Fibroblast of lung (primary cell): ENCODE data around the gene EEF2. TPM values are rescaled to one million over a fixed set of nuclear protein-coding genes. Genes with fewer than 3 reads are reported as not detected.
A peak's percentile ranks its signal among the peaks of the same experiment; 100 is the strongest.
"Not testable (repeated sequence)": the region's sequence is repeated elsewhere in the genome, so short reads cannot be mapped to it uniquely, and the experiment has no call there.

Experiments used
- DNase-seq, 2 donors: peaks; one replicate each; pipeline versions ENCODE4 v3.0.0 to v3.0.0-alpha.2; 2010; ENCODE audit warnings: low read depth in 2 of 2
- H2AFZ ChIP-seq: 2 replicates; pipeline ENCODE4 v1.5.1; 2012; ENCODE audit warnings: low read length, control low read depth, inconsistent platforms
- H3K27ac ChIP-seq: 2 replicates; pipeline ENCODE4 v1.5.1; 2011; ENCODE audit warnings: low read length, control low read depth; ENCODE audit not compliant: insufficient read depth
- H3K27me3 ChIP-seq: 2 replicates; pipeline ENCODE4 v1.5.1; 2011; ENCODE audit warnings: mild to moderate bottlenecking, low read length; ENCODE audit not compliant: control insufficient read depth, insufficient read depth
- H3K36me3 ChIP-seq: 2 replicates; pipeline ENCODE4 v1.5.1; 2011; ENCODE audit warnings: low read length; ENCODE audit not compliant: control insufficient read depth, insufficient read depth
- H3K4me1 ChIP-seq: 2 replicates; pipeline ENCODE4 v1.5.1; 2011; ENCODE audit warnings: low read length; ENCODE audit not compliant: control insufficient read depth, insufficient read depth; ENCODE audit errors: extremely low read depth
- H3K4me2 ChIP-seq: 2 replicates; pipeline ENCODE4 v1.5.1; 2011; ENCODE audit warnings: low read length, control low read depth; ENCODE audit not compliant: insufficient read depth; ENCODE audit errors: extremely low read depth
- H3K4me3 ChIP-seq, 4 experiments: fragments of 200-600 bp in 1 of 4; sonication (generic) in 1 of 4; replicated peaks in 1 of 4; 2 replicates each; pipeline ENCODE4 v1.5.1; 2011 to 2016; ENCODE audit warnings: low read length in 4 of 4, low read depth in 3 of 4, mild to moderate bottlenecking in 3 of 4, control low read depth in 2 of 4, inconsistent platforms in 1 of 4, mixed read lengths in 1 of 4; ENCODE audit not compliant: insufficient read depth in 1 of 4; ENCODE audit errors: control extremely low read depth in 1 of 4
- H3K79me2 ChIP-seq: 2 replicates; pipeline ENCODE4 v1.5.1; 2012; ENCODE audit warnings: mild to moderate bottlenecking, low read length, inconsistent platforms; ENCODE audit not compliant: control insufficient read depth, insufficient read depth
- H3K9ac ChIP-seq: 2 replicates; pipeline ENCODE4 v1.5.1; 2011; ENCODE audit warnings: mild to moderate bottlenecking, low read length, control low read depth; ENCODE audit not compliant: insufficient read depth
- H3K9me3 ChIP-seq: 2 replicates; pipeline ENCODE4 v1.5.1; 2012; ENCODE audit warnings: low read depth, low read length; ENCODE audit not compliant: control insufficient read depth, insufficient read depth
- H4K20me1 ChIP-seq: 2 replicates; pipeline ENCODE4 v1.5.1; 2011; ENCODE audit warnings: low read length; ENCODE audit not compliant: control insufficient read depth, insufficient read depth; ENCODE audit errors: extremely low read depth
- CTCF ChIP-seq, 2 donors: IDR thresholded peaks in 1 of 2; conservative IDR thresholded peaks in 1 of 2; 1 replicate in 1 of 2; 2 replicates in 1 of 2; pipeline ENCODE4 v1.5.1; 2011 to 2012; ENCODE audit warnings: low read length in 2 of 2, control low read depth in 1 of 2, inconsistent platforms in 1 of 2, low read depth in 1 of 2, mild to moderate bottlenecking in 1 of 2
- EZH2 ChIP-seq: IDR thresholded peaks from 2 replicates; pipeline ENCODE4 v1.5.1; 2012; ENCODE audit warnings: low read length, control low read depth, mild to moderate bottlenecking; ENCODE audit errors: missing control alignments
- polyA plus RNA-seq, 2 donors: library from polyadenylated mRNA; depleted of rRNA in 1 of 2; stranded (reverse) in 1 of 2; unstranded in 1 of 2; fragments of >200 nt; gene quantifications; 2 replicates each; pipeline ENCODE4 v1.2.1, GENCODE V29; 2011 to 2012; ENCODE audit warnings: missing spikeins in 1 of 2
- total RNA-seq: library from RNA; depleted of rRNA; stranded (reverse); fragments of >200 nt; gene quantifications from 2 replicates; pipeline ENCODE4 v1.2.1, GENCODE V29; 2014

EEF2 gene
- total and polyA plus RNA-seq, 2 donors (not counting 1 experiment from before 2014, with no cell fraction given) = 976 to 2,646 TPM

DNA sequence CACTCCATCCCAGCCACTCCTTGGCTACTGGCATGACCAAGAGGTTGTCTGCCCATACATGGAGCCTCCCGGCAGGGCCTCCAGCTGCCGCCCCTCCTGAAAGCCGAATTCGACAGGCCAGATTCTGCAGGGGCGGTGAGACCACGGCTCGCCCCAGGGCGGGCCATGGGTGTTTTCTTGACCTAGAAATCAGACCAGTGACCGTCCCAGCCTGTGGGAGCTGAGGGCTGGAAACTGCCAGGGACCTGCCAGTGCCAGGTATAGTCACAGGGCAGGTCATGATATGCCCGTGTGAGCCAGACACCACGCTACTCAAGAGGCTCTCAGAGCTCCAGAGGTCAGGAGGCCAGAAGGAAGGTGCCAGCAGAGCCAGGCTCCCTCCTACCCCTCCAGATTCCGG, 31.2 kb downstream of the EEF2 start:
- no peak overlapping the region for H3K4me3 ChIP-seq
- H4K20me1 ChIP-seq = no peaks in the 10 kb centered on the region
- no peak for DNase-seq
- H3K4me1 ChIP-seq = peaks cover 6% of the 10 kb centered on the region
- no peak overlapping the region for H2AFZ ChIP-seq
- no peak overlapping the region for H3K27ac ChIP-seq
- peaks cover 8% of the 10 kb centered on the region for H3K36me3 ChIP-seq
- H3K9me3 ChIP-seq = no peaks in the 10 kb centered on the region
- H3K4me2 ChIP-seq = no peak overlapping the region
- H3K79me2 ChIP-seq = peaks cover 4% of the 10 kb centered on the region
- no peak overlapping the region for H3K9ac ChIP-seq
- TF ChIP-seq CTCF (conservative IDR thresholded peaks at IDR 0.05 in 1 of 2, IDR thresholded peaks at IDR 0.05 in 1 of 2; ENCODE audit: low read depth in 1 of 2, low read length in 2 of 2) (no peak), EZH2 (no peak)
- H3K27me3 ChIP-seq = no peaks in the 10 kb centered on the region

DNA sequence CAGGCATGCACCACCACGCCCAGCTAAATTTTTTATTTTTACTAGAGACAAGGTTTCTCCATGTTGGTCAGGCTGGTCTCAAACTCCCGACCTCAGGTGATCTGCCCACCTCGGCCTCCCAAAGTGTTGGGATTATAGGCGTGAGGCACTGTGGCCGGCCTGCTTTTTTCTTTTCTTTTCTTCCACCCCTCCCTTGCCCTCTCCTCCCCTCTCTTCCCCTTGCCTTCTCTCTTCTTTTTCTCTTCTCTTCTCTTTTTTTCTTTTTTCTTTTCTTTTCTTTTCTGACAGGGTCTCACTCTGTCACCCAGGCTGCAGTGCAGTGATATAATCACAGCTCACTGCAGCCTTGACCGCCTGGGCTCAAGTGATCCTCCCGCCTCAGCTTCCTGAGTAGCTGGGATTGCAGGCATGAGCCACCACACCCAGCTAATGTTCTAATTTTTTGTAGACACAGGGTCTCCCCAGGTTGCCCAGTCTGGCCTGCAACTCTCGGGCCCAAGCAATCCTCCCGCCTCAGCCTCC, 32.4 kb downstream of the EEF2 start:
- not testable (repeated sequence) for H3K36me3 ChIP-seq, H3K4me2 ChIP-seq, H4K20me1 ChIP-seq, H3K27me3 ChIP-seq, H3K4me3 ChIP-seq, DNase-seq, H3K4me1 ChIP-seq, H3K9me3 ChIP-seq, H3K79me2 ChIP-seq, H3K9ac ChIP-seq, H2AFZ ChIP-seq, H3K27ac ChIP-seq

DNA sequence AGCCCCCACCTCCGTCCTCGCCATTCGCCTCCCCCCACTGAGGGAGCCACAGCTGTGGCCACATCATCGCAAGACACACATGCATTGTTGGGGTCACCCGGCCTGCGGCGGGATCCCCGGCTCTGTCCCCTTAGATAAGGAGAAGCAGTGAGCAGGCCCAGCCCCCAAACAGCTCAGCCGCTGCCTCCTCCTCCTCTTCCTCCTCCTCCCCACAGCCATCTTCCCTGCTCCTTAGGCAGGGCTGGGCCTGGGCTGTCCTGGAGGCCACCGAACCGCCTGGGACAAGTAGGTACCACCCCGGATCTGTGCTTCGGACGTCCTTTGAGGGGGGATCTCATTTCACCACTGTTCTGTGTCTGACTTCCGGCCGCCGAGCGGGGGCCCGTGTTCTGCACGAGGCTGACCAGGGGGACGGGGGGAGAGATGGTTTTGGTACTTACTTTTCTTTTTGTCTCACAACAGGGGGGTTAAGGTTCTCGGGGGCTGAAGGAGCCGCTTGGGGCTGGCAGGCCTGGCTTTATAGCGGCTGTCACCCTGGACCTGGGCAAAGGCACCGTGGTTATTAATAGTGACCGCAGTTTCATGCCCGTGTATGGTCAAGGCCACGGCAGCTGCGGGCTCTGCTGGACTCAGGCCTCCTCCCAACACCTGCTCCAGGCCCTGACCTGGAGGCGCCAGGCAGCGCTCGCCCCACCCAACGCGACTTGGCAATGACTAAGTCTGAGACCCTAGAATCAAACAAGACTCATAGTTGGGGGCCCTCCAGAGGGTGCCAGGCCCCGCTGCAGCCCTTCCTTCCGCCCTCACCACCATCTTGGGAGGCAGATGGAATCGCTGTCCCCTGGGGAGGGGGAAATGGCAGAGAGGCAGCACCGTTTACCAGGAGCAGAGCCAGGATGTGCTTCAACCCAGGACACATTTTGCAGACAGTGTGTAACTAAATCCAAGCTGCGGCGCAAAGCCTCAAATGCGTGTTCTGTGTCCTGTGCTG, 34.1 kb downstream of the EEF2 start:
- Histone ChIP-seq H3K4me3 (no peak overlapping the region), H3K4me1 (peaks cover 6% of the 10 kb centered on the region), H3K9ac (no peak overlapping the region), H3K79me2 (no peaks in the 10 kb centered on the region), H3K36me3 (peaks cover 3% of the 10 kb centered on the region), H3K9me3 (no peaks in the 10 kb centered on the region), H3K4me2 (peak overlapping the region; percentile 45), H3K27me3 (no peaks in the 10 kb centered on the region), H4K20me1 (no peaks in the 10 kb centered on the region), H3K27ac (no peak overlapping the region), H2AFZ (no peak overlapping the region)
- TF ChIP-seq CTCF (conservative IDR thresholded peaks at IDR 0.05 in 1 of 2, IDR thresholded peaks at IDR 0.05 in 1 of 2; ENCODE audit: low read depth in 1 of 2, low read length in 2 of 2) (no peak), EZH2 (no peak)
- DNase-seq = peak in 1 of 2 donors; percentile 9
